Suprapubic skin (tissue), 4 donors: Measurements from ENCODE around the gene MAMDC4. TPM values are rescaled to one million over a fixed set of nuclear protein-coding genes. Genes with fewer than 3 reads are reported as not detected.

ENCODE experiments used
- DNase-seq, 2 donors: peaks; one replicate each; pipeline ENCODE4 v3.0.0-alpha.2; 2019; ENCODE audit warnings: low spot score in 2 of 2
- H3K27ac ChIP-seq: fragments of 200-600 bp; sonication (generic); one replicate; pipeline ENCODE4 v1.5.1; 2019
- H3K27me3 ChIP-seq: fragments of 200-600 bp; sonication (generic); one replicate; pipeline ENCODE4 v1.5.1; 2019
- H3K36me3 ChIP-seq: fragments of 200-600 bp; sonication (generic); one replicate; pipeline ENCODE4 v1.5.1; 2019
- H3K4me1 ChIP-seq: fragments of 200-600 bp; sonication (generic); one replicate; pipeline ENCODE4 v1.5.1; 2019
- H3K4me3 ChIP-seq: fragments of 200-600 bp; sonication (generic); one replicate; pipeline ENCODE4 v1.5.1; 2019; ENCODE audit warnings: mild to moderate bottlenecking
- H3K9me3 ChIP-seq: fragments of 200-600 bp; sonication (generic); one replicate; pipeline ENCODE4 v1.5.1; 2019
- EP300 ChIP-seq: sonication (generic); formaldehyde crosslinking; IDR thresholded peaks from one replicate; pipeline ENCODE4 v1.6.1; 2017; ENCODE audit warnings: antibody characterized with exemption
- POLR2A ChIP-seq, 2 donors: fragments of 450-650 bp; IDR thresholded peaks; one replicate each; pipeline ENCODE4 v1.6.1; 2017; ENCODE audit warnings: antibody characterized with exemption in 2 of 2, mild to moderate bottlenecking in 2 of 2, moderate library complexity in 2 of 2
- POLR2AphosphoS5 ChIP-seq, 3 donors: sonication (generic); formaldehyde crosslinking; IDR thresholded peaks; one replicate each; pipeline ENCODE4 v1.6.1; 2017; ENCODE audit warnings: antibody characterized with exemption in 3 of 3
- WGBS: methylation state at CpG from one replicate; pipeline ENCODE4 v1.1.5; 2018; 5-methylcytosine and 5-hydroxymethylcytosine counted together
- total RNA-seq, 4 donors: library from RNA; depleted of rRNA; stranded (reverse); fragments of >200 nt; gene quantifications; one replicate each; pipeline ENCODE4 v1.1.0, GENCODE V29; 2016
- TF ChIP-seq, protein P1 (sequence below), 2 donors: fragments of 200-600 bp in 1 of 2; fragments of 450-650 bp in 1 of 2; sonication (generic) in 1 of 2; IDR thresholded peaks; one replicate each; pipeline ENCODE4 v1.5.1; 2016 to 2019; ENCODE audit warnings: antibody characterized with exemption in 2 of 2, mild to moderate bottlenecking in 1 of 2, moderate library complexity in 1 of 2

The MAMDC4 gene
- total RNA-seq, 4 donors from 2014 or later, result 1.3 to 3.9 (median 1.8) TPM

DNA sequence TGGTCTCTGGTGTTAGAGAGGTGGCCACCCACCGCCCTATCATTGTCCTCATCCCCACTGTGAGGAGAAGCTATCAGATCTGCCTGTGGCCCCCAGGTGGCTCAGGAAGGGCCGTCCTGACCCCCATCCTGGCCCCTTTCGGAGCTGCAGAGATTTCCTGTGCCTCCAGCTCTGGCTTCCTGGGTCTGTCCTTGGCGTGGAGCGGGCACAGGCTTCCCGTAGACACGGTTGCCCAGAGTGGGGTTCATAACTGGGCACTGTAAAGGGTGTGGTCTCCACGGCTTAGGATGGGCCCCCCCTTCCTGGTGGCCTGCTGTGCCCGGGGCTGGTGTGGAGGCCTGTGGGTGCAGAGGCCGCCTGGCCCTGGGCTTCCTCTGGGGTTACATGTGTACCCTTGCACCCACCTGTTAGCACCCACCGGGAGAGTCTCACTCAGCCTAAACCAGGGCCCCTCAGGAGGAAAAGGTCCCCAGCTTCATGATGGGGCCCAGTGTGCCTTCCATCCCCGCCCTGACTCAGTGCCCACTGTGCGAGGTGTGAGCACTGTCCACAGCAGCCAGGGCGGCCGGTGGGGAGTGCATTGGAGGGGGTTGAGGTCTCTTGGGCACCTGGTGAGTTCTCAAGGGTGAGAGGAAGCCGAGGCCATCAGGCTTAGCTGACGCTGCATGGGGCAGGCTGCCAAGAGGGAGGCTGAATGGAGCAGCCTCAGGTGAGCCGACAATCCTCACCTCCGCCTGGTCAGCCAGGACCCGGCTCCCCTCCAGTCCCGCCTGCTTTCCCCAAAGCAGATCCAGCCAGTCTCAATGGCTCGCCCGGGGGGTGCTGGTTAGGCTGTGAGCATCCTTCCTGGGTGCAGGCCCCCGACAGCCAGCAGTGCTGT lies 25.2 kb upstream of the MAMDC4 start:
- Histone ChIP-seq H3K4me3 (no peak overlapping the region), H3K27ac (no peak overlapping the region), H3K36me3 (peaks cover 88% of the 10 kb centered on the region), H3K4me1 (no peaks in the 10 kb centered on the region), H3K9me3 (no peaks in the 10 kb centered on the region), H3K27me3 (no peaks in the 10 kb centered on the region)
- DNase-seq, result no peak
- TF ChIP-seq POLR2A (IDR thresholded peaks at IDR 0.05) (no peak), EP300 (no peak), POLR2AphosphoS5 (IDR thresholded peaks at IDR 0.05) (no peak)
- TF ChIP-seq, protein P1, sequence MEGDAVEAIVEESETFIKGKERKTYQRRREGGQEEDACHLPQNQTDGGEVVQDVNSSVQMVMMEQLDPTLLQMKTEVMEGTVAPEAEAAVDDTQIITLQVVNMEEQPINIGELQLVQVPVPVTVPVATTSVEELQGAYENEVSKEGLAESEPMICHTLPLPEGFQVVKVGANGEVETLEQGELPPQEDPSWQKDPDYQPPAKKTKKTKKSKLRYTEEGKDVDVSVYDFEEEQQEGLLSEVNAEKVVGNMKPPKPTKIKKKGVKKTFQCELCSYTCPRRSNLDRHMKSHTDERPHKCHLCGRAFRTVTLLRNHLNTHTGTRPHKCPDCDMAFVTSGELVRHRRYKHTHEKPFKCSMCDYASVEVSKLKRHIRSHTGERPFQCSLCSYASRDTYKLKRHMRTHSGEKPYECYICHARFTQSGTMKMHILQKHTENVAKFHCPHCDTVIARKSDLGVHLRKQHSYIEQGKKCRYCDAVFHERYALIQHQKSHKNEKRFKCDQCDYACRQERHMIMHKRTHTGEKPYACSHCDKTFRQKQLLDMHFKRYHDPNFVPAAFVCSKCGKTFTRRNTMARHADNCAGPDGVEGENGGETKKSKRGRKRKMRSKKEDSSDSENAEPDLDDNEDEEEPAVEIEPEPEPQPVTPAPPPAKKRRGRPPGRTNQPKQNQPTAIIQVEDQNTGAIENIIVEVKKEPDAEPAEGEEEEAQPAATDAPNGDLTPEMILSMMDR (IDR thresholded peaks at IDR 0.05), result no peak
- 100% methylated on average over 1 of the region's 24 CpGs for WGBS

DNA sequence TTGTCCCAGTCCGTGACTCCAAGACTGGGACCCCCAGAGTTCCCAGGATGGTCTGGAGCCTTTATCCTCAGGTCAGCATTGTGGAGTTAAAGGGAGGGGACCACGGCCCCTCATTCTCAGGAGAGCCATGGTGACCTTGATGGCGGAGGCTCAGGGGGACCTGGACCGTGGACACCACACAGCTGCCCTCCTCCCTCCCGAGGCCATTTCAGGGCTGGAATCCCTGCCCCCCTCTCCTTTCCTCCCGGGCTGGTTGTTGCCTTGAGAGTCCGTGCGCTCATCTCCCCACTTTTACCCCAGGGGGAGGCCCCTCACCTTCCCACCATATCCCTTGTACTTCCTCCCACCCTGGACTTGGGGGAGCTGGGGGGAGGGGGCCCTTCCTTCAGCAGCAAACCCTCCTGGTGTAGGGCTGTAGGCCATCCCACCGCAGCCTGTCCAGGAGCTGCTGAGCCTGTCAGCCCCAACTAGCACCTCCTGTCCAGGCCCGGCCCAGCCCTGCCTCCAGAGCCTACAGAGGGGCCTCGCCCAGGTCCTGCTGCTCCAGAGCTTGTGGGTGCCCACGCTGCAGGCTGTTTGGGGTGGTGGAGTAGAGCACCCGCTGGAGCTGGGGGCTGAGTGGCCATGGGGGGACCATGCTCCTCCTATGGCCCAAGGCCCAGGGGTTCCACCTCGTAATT lies 24.2 kb upstream of the MAMDC4 start:
- H3K4me3 ChIP-seq, result no peak overlapping the region
- peaks cover 97% of the 10 kb centered on the region for H3K36me3 ChIP-seq
- TF ChIP-seq, protein P1 (IDR thresholded peaks at IDR 0.05), result no peak
- TF ChIP-seq EP300, result no peak
- TF ChIP-seq POLR2AphosphoS5 (IDR thresholded peaks at IDR 0.05), result no peak
- no peak for TF ChIP-seq POLR2A (IDR thresholded peaks at IDR 0.05)
- no peaks in the 10 kb centered on the region for H3K4me1 ChIP-seq
- 91% methylated on average over 12 of the region's 14 CpGs for WGBS
- H3K27ac ChIP-seq, result no peak overlapping the region
- H3K27me3 ChIP-seq, result no peaks in the 10 kb centered on the region
- no peaks in the 10 kb centered on the region for H3K9me3 ChIP-seq
- DNase-seq, result no peak

DNA sequence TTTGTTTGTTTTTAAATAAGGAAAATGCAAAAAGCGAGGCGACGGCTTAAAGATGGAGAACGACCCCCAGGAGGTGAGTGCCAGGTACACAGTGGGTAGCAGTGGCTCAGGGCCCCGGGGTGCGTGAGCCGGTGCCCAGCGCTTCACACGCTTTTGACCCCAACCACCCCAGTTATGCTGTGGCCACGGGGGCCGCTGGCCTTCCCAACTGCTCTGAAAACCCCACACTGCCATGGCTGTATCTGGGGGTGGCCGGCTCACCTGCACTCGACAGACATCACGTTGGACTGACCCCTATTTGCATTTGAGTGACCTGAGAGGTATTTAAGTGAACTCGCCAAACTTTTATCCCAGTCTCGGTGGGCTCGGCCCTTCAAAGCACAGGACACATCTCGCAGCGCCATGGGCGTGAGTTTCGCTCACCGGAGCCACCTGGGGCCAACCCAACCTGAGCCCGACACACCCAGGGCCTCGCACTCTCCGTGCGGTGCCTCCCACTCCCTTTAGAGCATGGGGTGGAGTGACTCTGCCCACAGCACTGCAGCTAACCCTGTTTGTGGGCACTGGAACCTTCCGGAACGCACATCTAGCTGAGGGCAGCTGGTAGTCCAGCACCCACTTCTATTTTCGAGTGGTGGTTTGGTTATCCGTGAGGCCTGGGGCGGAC lies 23.5 kb upstream of the MAMDC4 start:
- Histone ChIP-seq H3K27ac (no peak overlapping the region), H3K4me1 (no peaks in the 10 kb centered on the region), H3K9me3 (no peaks in the 10 kb centered on the region), H3K27me3 (no peaks in the 10 kb centered on the region), H3K36me3 (peaks cover 98% of the 10 kb centered on the region), H3K4me3 (no peak overlapping the region)
- TF ChIP-seq EP300 (no peak), POLR2A (IDR thresholded peaks at IDR 0.05) (no peak), POLR2AphosphoS5 (IDR thresholded peaks at IDR 0.05) (no peak)
- TF ChIP-seq, protein P1 (IDR thresholded peaks at IDR 0.05), result no peak
- no peak for DNase-seq
- 94% methylated on average over 28 of the region's 31 CpGs for WGBS

DNA sequence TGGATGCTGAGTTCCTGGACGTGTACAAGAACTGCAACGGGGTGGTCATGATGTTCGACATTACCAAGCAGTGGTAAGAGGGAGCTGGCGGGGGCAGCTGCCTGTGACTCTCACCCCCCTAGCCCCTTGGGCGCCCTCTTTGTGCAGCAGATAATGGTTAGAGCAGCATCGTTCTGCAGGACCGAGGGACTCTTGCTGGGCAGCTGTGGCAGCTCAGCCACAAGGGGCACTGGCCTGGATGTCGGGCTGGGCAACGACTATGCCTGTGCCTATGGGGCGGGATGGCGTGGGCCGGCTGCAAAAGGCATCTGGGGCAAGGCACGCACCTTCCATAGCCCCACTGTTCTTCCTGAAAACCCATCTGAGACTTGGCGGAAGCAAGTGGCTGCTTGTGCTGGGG lies 22.7 kb upstream of the MAMDC4 start:
- WGBS, result 97% methylated on average over 12 of the region's 14 CpGs
- H3K4me1 ChIP-seq, result no peaks in the 10 kb centered on the region
- peaks cover 92% of the 10 kb centered on the region for H3K36me3 ChIP-seq
- H3K27ac ChIP-seq, result no peak overlapping the region
- H3K27me3 ChIP-seq, result no peaks in the 10 kb centered on the region
- DNase-seq, result no peak
- H3K9me3 ChIP-seq, result no peaks in the 10 kb centered on the region
- TF ChIP-seq POLR2A (IDR thresholded peaks at IDR 0.05), result no peak
- TF ChIP-seq, protein P1 (IDR thresholded peaks at IDR 0.05), result no peak
- TF ChIP-seq EP300, result no peak
- no peak for TF ChIP-seq POLR2AphosphoS5 (IDR thresholded peaks at IDR 0.05)
- H3K4me3 ChIP-seq, result no peak overlapping the region
